Ishikawa (cell line): Measurements from ENCODE around the gene CCSER1.

Source experiments
- CEBPB ChIP-seq: IDR thresholded peaks from 2 replicates; pipeline ENCODE4 v1.6.1; 2012
- EGR1 ChIP-seq: IDR thresholded peaks from 2 replicates; pipeline ENCODE4 v1.6.1; 2012
- EP300 ChIP-seq: IDR thresholded peaks from 2 replicates; pipeline ENCODE4 v1.6.1; 2012; ENCODE audit warnings: borderline replicate concordance
- FOXM1 ChIP-seq: IDR thresholded peaks from 2 replicates; pipeline ENCODE4 v1.6.1; 2012; ENCODE audit warnings: low read depth, borderline replicate concordance
- NFIC ChIP-seq: IDR thresholded peaks from 2 replicates; pipeline ENCODE4 v1.6.1; 2012
- REST ChIP-seq: IDR thresholded peaks from 2 replicates; pipeline ENCODE4 v1.6.1; 2012; ENCODE audit warnings: low read depth, mild to moderate bottlenecking
- TAF1 ChIP-seq: IDR thresholded peaks from 2 replicates; pipeline ENCODE4 v1.6.1; 2012; ENCODE audit warnings: low read depth, mild to moderate bottlenecking
- YY1 ChIP-seq: IDR thresholded peaks from 2 replicates; pipeline ENCODE4 v1.6.1; 2012; ENCODE audit warnings: low read depth
- TF ChIP-seq, protein P1 (sequence below): IDR thresholded peaks from 2 replicates; pipeline ENCODE4 v1.6.1; 2012

GRCh38 chr4:91111556-91111955 is 984.4 kb downstream of the CCSER1 start:
- TF ChIP-seq CEBPB (no peak), TAF1 (no peak), EGR1 (no peak), YY1 (no peak), EP300 (no peak), FOXM1 (no peak), REST (no peak), NFIC (no peak)
- TF ChIP-seq, protein P1, sequence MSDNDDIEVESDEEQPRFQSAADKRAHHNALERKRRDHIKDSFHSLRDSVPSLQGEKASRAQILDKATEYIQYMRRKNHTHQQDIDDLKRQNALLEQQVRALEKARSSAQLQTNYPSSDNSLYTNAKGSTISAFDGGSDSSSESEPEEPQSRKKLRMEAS: no peak
